Aorta (tissue), 5 donors: ENCODE results near the gene PTGDS. TPM values are rescaled to one million over a fixed set of nuclear protein-coding genes. Genes with fewer than 3 reads are reported as not detected.

Experiments used
- ATAC-seq: fragments of 200-7000 bp; cut with Tn5 transposase; one replicate; pipeline ENCODE4 v1.9.1; 2022; ENCODE audit warnings: moderate library complexity; ENCODE audit not compliant: low FRiP score
- DNase-seq, 2 donors: peaks; one replicate each; pipeline ENCODE4 v3.0.0-alpha.2; 2020
- H3K27ac ChIP-seq, 2 donors: one replicate each; pipeline ENCODE4 v1.5.1; 2013; ENCODE audit warnings: low read length in 2 of 2, mild to moderate bottlenecking in 2 of 2, moderate library complexity in 2 of 2, control low read depth in 1 of 2, inconsistent platforms in 1 of 2, low read depth in 1 of 2
- H3K27me3 ChIP-seq, 2 donors: one replicate each; pipeline ENCODE4 v1.6.1; 2013; ENCODE audit warnings: control low read depth in 1 of 2, low read length in 1 of 2, mild to moderate bottlenecking in 1 of 2, moderate library complexity in 1 of 2; ENCODE audit not compliant: insufficient read depth in 2 of 2, control insufficient read depth in 1 of 2
- H3K36me3 ChIP-seq, 2 donors: one replicate each; pipeline ENCODE4 v1.6.1; 2013; ENCODE audit warnings: control low read depth in 1 of 2, low read length in 1 of 2, mild to moderate bottlenecking in 1 of 2; ENCODE audit not compliant: insufficient read depth in 2 of 2, control insufficient read depth in 1 of 2
- H3K4me1 ChIP-seq, 2 donors: one replicate each; pipeline ENCODE4 v1.6.1; 2013; ENCODE audit warnings: low read length in 2 of 2, control low read depth in 1 of 2, mild to moderate bottlenecking in 1 of 2, moderate library complexity in 1 of 2; ENCODE audit not compliant: insufficient read depth in 2 of 2, control insufficient read depth in 1 of 2
- H3K4me3 ChIP-seq, 2 donors: one replicate each; pipeline ENCODE4 v1.5.1; 2013; ENCODE audit warnings: low read length in 2 of 2, control low read depth in 1 of 2, mild to moderate bottlenecking in 1 of 2
- H3K9me3 ChIP-seq: one replicate; pipeline ENCODE4 v1.6.1; 2013; ENCODE audit warnings: mild to moderate bottlenecking, low read length; ENCODE audit not compliant: control insufficient read depth
- WGBS, 2 donors: extraction: QIAGEN DNeasy Blood & Tissue Kit; methylation state at CpG; one replicate each; pipeline ENCODE4 v1.1.7; 2013; 5-methylcytosine and 5-hydroxymethylcytosine counted together
- intact Hi-C, 2 donors: fragments of 100-400 bp; cut with DNase I; formaldehyde crosslinking; loops; one replicate each; pipeline versions ENCODE4 v1.14.2 to v1.15.0; 2022
- polyA plus RNA-seq, 2 donors: library from polyadenylated mRNA; stranded (reverse); fragments of 200-250 nt; gene quantifications; one replicate each; pipeline ENCODE4 v1.2.3, GENCODE V29; 2013
- total RNA-seq, 2 donors: library from RNA; stranded (reverse); fragmentation: NEBNext Ultra II Directional; extraction: Animal tissue kit (Norgen Biotek cat#: 25700); gene quantifications; one replicate each; pipeline ENCODE4 v1.2.1, GENCODE V29; 2021
- donor health status: healthy with polysubstance abuse.
- donor health status: Bipolar disorder and iron deficiency.
- donor health status: DM: no; HTN: no; CAD: no.
- donor health status: DM: no; HTN: no; CAD: no.
- donor health status: DM: yes; HTN: yes; CAD: no.

PTGDS gene
- total and polyA plus RNA-seq, 4 donors, result 12.2 to 145 (median 71.0) TPM

DNA sequence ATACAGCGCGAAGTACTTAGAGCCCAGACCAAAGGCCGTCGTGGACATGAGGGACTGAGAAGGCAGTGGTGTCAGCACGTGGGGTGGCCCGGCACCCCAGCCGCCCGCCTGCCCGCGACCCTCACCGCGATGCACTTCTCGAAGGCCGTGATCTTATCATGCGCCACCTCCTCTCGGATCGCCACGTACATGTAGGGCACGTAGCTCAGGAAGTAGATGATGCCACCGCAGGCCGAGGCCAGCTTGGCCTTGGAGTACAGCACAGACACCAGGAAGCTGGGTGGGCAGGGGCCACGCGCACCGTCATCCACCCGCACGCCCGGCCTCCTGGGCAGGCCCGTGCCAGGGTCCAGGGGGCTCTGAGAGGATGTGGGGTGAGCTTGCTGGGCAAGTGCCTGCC lies 39.8 kb downstream of the PTGDS start:
- intact Hi-C loops, result no loop called here
- no peaks in the 10 kb centered on the region for H3K9me3 ChIP-seq
- 96 to 97% methylated on average over 23 to 28 of the region's 28 CpGs for WGBS, 2 donors
- H3K36me3 ChIP-seq, result no peaks in the 10 kb centered on the region
- DNase-seq (no peak), ATAC-seq (no peak)
- H3K27me3 ChIP-seq, result no peaks in the 10 kb centered on the region
- H3K4me3 ChIP-seq, result no peak overlapping the region
- no peak overlapping the region for H3K27ac ChIP-seq
- H3K4me1 ChIP-seq, result no peaks in the 10 kb centered on the region

GRCh38 chr9:137017791-137018497 lies 40.6 kb downstream of the PTGDS start:
- intact Hi-C loops, result no loop called here
- no peak for ATAC-seq

GRCh38 chr9:137018761-137019559 lies 41.7 kb downstream of the PTGDS start:
- no peaks in the 10 kb centered on the region for H3K36me3 ChIP-seq
- no peaks in the 10 kb centered on the region for H3K27me3 ChIP-seq
- ATAC-seq (no peak), DNase-seq (no peak)
- intact Hi-C loops, result no loop called here
- H3K4me3 ChIP-seq, result no peak overlapping the region
- WGBS, 2 donors, result 91 to 93% methylated on average over 36 of the region's 36 CpGs
- H3K9me3 ChIP-seq, result no peaks in the 10 kb centered on the region
- no peak overlapping the region for H3K27ac ChIP-seq
- H3K4me1 ChIP-seq, result no peaks in the 10 kb centered on the region

More at GRCh38 chr9:137017791-137018497, 40.6 kb downstream of the PTGDS start:
- Histone ChIP-seq H3K27ac (no peak overlapping the region), H3K27me3 (no peaks in the 10 kb centered on the region), H3K36me3 (no peaks in the 10 kb centered on the region), H3K9me3 (no peaks in the 10 kb centered on the region), H3K4me1 (no peaks in the 10 kb centered on the region), H3K4me3 (no peak overlapping the region)
- no peak for DNase-seq
- 93% methylated on average over 45 of the region's 45 CpGs for WGBS, 2 donors

- WGBS, 2 donors, result 92 to 93% methylated on average over 33 to 34 of the region's 34 CpGs
- no peaks in the 10 kb centered on the region for H3K36me3 ChIP-seq
- no peak for ATAC-seq
Observed at GRCh38 chr9:137019891-137020683, 42.8 kb downstream of the PTGDS start.

GRCh38 chr9:137020771-137021567 lies 43.7 kb downstream of the PTGDS start:
- 94 to 96% methylated on average over 28 to 32 of the region's 32 CpGs for WGBS, 2 donors
- DNase-seq (no peak), ATAC-seq (no peak)
- H3K4me3 ChIP-seq, result no peak overlapping the region
- no peak overlapping the region for H3K27ac ChIP-seq
- no peaks in the 10 kb centered on the region for H3K9me3 ChIP-seq
- intact Hi-C loops, result no loop called here
- no peaks in the 10 kb centered on the region for H3K4me1 ChIP-seq
- no peaks in the 10 kb centered on the region for H3K36me3 ChIP-seq
- no peaks in the 10 kb centered on the region for H3K27me3 ChIP-seq

More at GRCh38 chr9:137019891-137020683, 42.8 kb downstream of the PTGDS start:
- intact Hi-C loops, result no loop called here
- Histone ChIP-seq H3K4me3 (no peak overlapping the region), H3K9me3 (no peaks in the 10 kb centered on the region), H3K27me3 (no peaks in the 10 kb centered on the region), H3K27ac (no peak overlapping the region), H3K4me1 (no peaks in the 10 kb centered on the region)
- no peak for DNase-seq

- no peaks in the 10 kb centered on the region for H3K36me3 ChIP-seq
Observed at GRCh38 chr9:137021568-137021978, 44.3 kb downstream of the PTGDS start.

DNA sequence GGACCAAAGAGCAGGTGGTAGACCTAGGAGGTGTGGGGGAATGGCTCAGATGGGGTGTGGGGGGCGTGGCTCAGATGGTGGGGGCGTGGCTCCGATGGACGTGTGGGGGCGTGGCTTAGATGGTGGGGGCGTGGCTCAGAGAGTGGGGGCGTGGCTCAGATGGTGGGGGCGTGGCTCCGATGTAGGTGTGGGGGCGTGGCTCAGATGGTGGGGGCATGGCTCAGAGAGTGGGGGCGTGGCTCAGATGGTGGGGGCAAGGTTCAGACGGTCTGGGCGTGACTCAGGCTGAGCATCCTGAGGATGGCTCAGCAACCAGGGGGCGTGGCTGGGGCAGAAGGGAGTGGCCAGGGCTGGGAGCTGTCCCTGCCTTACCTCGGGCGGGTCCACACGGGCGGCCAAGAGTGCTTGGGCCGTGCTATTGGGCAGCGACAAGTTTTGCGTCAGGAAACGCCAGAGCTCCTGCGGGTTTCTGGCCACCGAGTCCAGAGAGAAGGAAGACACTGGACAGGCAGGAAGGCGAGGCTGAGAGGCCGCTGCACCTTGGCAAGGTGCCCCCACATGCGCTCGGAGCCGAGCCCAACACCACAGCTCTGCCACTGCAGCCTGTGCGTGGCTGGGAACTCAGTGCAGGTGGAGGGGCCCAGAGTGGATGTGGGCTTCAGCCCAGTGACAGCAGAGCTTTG lies 44.8 kb downstream of the PTGDS start:
- no peak overlapping the region for H3K27ac ChIP-seq
- no peak overlapping the region for H3K4me3 ChIP-seq
- H3K36me3 ChIP-seq, result no peaks in the 10 kb centered on the region
- no peak for ATAC-seq
- intact Hi-C loops, result no loop called here
- no peaks in the 10 kb centered on the region for H3K4me1 ChIP-seq
- DNase-seq, result peak in 1 of 2 donors; percentile 87
- H3K9me3 ChIP-seq, result no peaks in the 10 kb centered on the region
- no peaks in the 10 kb centered on the region for H3K27me3 ChIP-seq
- WGBS, 2 donors, result 60 to 62% methylated on average over 27 to 30 of the region's 30 CpGs

More at GRCh38 chr9:137021568-137021978, 44.3 kb downstream of the PTGDS start:
- intact Hi-C loops, result no loop called here
- Histone ChIP-seq H3K9me3 (no peaks in the 10 kb centered on the region), H3K4me3 (no peak overlapping the region), H3K4me1 (no peaks in the 10 kb centered on the region), H3K27ac (no peak overlapping the region), H3K27me3 (no peaks in the 10 kb centered on the region)
- no peak for DNase-seq
- ATAC-seq, result no peak
- WGBS, 2 donors, result 87 to 89% methylated on average over 6 of the region's 6 CpGs

DNA sequence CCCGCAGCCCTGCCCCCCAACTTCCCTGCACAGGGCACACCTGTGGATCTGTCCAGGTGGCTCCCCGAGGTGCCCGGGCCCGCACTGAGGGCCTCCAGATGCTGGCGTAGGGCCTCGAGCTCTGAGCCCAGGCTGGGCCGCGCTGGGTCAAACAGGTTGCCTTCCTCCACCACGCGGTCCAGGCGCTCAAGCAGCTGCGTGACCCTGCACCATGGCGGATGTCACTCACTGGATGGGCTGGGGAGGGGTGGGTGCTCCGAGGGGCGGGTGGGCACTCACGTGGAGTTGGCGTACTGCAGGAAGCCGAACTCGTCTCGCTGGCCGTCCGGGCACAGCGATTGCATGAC lies 45.3 kb downstream of the PTGDS start:
- H3K9me3 ChIP-seq, result no peaks in the 10 kb centered on the region
- H3K4me3 ChIP-seq, result no peak overlapping the region
- no peak overlapping the region for H3K27ac ChIP-seq
- H3K4me1 ChIP-seq, result no peaks in the 10 kb centered on the region
- ATAC-seq (no peak), DNase-seq (no peak)
- no peaks in the 10 kb centered on the region for H3K36me3 ChIP-seq
- H3K27me3 ChIP-seq, result no peaks in the 10 kb centered on the region
- WGBS, 2 donors, result 93 to 94% methylated on average over 22 to 23 of the region's 23 CpGs
- intact Hi-C loops, result no loop called here
